ENCODE measurements around the gene S100A16.
"Not testable (repeated sequence)": the region's sequence is repeated elsewhere in the genome, so short reads cannot be mapped to it uniquely, and the experiment has no call there.

DNA sequence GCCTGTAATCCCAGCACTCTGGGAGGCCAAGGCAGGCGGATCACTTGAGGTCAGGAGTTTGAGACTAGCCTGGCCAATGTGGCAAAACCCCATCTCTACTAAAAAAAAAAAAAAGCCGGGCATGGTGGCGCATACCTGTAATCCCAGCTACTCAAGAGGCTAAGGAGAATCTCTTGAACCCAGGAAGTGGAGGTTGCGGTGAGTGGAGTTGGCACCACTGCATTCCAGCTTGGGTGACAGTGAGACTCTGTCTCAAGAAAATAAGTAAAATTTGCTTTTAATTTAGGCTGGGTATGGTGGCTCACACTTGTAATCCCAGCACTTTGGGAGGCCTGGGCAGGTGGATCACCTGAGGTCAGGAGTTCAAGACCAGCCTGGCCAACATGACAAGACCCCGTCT lies 27.3 kb upstream of the S100A16 start:
- TF ChIP-seq, protein P1, sequence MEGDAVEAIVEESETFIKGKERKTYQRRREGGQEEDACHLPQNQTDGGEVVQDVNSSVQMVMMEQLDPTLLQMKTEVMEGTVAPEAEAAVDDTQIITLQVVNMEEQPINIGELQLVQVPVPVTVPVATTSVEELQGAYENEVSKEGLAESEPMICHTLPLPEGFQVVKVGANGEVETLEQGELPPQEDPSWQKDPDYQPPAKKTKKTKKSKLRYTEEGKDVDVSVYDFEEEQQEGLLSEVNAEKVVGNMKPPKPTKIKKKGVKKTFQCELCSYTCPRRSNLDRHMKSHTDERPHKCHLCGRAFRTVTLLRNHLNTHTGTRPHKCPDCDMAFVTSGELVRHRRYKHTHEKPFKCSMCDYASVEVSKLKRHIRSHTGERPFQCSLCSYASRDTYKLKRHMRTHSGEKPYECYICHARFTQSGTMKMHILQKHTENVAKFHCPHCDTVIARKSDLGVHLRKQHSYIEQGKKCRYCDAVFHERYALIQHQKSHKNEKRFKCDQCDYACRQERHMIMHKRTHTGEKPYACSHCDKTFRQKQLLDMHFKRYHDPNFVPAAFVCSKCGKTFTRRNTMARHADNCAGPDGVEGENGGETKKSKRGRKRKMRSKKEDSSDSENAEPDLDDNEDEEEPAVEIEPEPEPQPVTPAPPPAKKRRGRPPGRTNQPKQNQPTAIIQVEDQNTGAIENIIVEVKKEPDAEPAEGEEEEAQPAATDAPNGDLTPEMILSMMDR (IDR thresholded peaks at IDR 0.05) = not testable (repeated sequence)
- not testable (repeated sequence) for TF ChIP-seq POLR2A (IDR thresholded peaks at IDR 0.05)

Measured in body of pancreas (tissue), 4 donors.